Sciatic nerve (tissue), 2 donors: ENCODE results near the gene RET. TPM values are rescaled to one million over a fixed set of nuclear protein-coding genes. Genes with fewer than 3 reads are reported as not detected.
"Not testable (repeated sequence)": the region's sequence is repeated elsewhere in the genome, so short reads cannot be mapped to it uniquely, and the experiment has no call there.

ENCODE experiments used
- ATAC-seq: fragments of 200-7000 bp; cut with Tn5 transposase; one replicate; pipeline ENCODE4 v1.9.1; 2020; ENCODE audit warnings: mild to moderate bottlenecking, moderate library complexity
- DNase-seq: peaks from one replicate; pipeline ENCODE4 v3.0.0-alpha.2; 2020; ENCODE audit warnings: low spot score
- intact Hi-C: fragments of 100-400 bp; cut with DNase I; formaldehyde crosslinking; loops from one replicate; pipeline ENCODE4 v1.14.2; 2022
- total RNA-seq: library from RNA; stranded (reverse); fragmentation: NEBNext Ultra II Directional; extraction: Animal tissue kit (Norgen Biotek cat#: 25700); gene quantifications from one replicate; pipeline ENCODE4 v1.2.1, GENCODE V29; 2021
- donor health status: DM: no; HTN: no; CAD: no.
- donor health status: DM: no; HTN: no; CAD: no.

RET gene
- total RNA-seq, 1 donor from 2014 or later, result 0.80 TPM

DNA sequence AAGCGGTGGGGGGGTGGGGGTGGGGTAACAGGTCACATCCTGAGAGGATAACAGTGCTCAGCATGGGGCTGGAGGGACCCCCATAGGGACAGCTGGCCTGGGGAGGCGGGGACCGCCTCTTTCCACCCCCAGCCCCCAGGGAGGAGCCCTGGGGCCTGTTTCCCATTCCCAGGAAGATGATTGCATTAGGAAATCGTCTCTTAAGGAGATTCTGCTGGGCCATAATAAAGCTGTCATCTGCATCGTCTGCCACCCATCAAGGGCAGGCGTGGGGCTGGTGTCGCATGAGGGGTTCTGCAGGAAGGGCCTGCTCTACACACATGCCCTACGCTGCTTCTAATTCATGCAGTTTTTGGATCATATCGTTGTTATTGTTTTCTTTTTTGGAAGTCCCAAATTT is 17.2 kb downstream of the RET start:
- ATAC-seq, result no peak
- intact Hi-C loops, result no loop called here
- no peak for DNase-seq

DNA sequence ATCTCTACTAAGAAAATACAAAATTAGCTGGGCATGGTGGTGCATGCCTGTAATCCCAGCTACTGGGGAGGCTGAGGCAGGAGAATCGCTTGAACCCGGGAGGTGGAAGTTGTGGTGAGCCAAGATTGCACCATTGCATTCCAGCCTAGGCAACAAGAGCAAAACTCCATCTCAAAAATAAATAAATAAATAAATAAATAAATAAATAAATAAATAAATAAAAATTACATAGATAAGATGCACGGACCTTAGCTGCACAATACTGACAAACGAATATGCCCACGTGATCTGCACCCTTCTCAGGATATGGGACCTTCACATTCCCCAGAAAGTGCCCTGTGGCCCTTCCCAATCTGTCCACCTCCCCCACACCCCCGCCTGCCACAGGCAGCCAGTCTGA is 22.5 kb downstream of the RET start:
- intact Hi-C loops, DNase-seq, ATAC-seq: not testable (repeated sequence)

DNA sequence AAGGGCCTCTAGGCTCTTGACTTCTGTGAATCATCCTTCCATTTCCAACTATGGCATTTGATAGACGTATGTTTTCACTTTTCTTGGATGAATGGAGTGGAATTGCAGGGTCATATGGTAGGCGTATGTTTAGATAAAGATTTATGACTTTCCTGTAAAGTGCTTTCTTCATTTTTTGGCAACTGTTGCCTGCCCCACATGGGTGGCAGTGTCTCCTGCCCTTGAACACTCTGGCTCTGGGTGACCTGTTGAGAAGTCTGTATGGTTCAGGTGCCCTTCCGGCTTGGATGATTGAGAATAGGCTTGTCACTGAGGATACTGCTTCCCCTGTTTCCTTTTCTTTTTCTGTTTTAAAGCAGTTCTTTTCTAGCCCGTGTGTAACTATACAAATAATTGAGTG is 23.1 kb downstream of the RET start:
- DNase-seq (no peak), ATAC-seq (no peak)
- intact Hi-C loops, result no loop called here

DNA sequence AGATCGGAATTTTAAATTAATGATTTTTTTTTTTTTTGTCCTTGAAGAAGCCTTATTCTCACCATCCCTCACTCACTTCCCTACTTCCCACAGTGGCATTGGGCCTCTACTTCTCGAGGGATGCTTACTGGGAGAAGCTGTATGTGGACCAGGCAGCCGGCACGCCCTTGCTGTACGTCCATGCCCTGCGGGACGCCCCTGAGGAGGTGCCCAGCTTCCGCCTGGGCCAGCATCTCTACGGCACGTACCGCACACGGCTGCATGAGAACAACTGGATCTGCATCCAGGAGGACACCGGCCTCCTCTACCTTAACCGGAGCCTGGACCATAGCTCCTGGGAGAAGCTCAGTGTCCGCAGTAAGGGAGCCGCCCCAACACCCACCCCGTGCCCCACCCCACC is 23.5 kb downstream of the RET start:
- ATAC-seq (no peak), DNase-seq (no peak)
- intact Hi-C loops, result no loop called here

GRCh38 chr10:43102063-43102828 is 25.4 kb downstream of the RET start:
- intact Hi-C loops, result no loop called here

GRCh38 chr10:43105102-43105955 is 28.5 kb downstream of the RET start:
- intact Hi-C loops, result loop anchor here (5.0 kb wide), 1 partner anchor 233 kb away; no protein-coding TSS in a partner anchor
- ATAC-seq (peak; percentile 91), DNase-seq (peak; percentile 84)

More at GRCh38 chr10:43102063-43102828, 25.4 kb downstream of the RET start:
- ATAC-seq (no peak), DNase-seq (no peak)

DNA sequence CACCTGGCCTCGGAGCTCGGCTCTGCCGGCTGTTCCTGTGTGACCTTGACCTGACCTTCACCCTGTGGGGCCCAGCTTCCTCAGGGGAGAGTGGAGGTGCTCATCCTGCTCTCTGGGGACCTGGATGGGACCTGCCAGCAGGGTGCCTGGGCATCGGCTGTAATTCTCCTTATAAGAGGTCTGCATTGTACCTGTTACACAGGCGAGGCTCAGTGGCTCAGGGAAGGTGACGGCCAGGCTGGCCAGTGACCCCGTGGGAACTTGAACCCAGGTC is 29.0 kb downstream of the RET start:
- ATAC-seq, result no peak
- intact Hi-C loops, result loop anchor here (5.0 kb wide), 1 partner anchor 234 kb away; no protein-coding TSS in a partner anchor
- no peak for DNase-seq

DNA sequence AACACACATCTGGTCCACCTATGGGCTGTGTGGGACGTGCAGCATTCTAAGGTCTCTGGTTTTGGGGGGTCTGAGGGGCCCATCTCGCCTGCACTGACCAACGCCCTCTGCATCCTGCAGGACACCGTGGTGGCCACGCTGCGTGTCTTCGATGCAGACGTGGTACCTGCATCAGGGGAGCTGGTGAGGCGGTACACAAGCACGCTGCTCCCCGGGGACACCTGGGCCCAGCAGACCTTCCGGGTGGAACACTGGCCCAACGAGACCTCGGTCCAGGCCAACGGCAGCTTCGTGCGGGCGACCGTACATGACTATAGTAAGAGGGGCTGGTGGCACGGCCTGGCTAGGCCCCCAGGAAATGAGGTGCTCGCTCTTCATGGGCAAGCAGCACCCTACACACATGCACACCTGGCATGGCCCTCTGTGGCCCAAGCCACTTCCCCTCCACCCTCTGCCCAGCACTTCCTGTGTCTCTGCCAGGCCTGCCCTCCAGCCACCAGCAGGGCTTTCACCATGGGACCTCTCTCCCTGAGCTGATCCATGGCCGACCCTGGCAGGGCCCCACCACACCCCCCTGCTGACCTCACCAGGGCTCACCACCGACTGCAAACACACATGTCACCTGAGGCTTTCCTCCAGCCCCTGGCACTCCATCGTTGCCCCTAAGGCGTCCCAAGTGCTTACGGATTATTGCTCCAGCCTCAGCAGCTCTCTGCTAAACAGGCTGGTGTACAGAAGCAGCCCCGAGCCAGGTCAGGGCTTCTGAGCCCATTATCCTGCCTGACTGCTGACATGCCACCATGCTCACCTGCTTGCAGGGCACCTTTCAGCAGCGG is 29.6 kb downstream of the RET start:
- intact Hi-C loops, result loop anchor here (5.0 kb wide), 1 partner anchor 234 kb away; no protein-coding TSS in a partner anchor
- DNase-seq (no peak), ATAC-seq (no peak)

DNA sequence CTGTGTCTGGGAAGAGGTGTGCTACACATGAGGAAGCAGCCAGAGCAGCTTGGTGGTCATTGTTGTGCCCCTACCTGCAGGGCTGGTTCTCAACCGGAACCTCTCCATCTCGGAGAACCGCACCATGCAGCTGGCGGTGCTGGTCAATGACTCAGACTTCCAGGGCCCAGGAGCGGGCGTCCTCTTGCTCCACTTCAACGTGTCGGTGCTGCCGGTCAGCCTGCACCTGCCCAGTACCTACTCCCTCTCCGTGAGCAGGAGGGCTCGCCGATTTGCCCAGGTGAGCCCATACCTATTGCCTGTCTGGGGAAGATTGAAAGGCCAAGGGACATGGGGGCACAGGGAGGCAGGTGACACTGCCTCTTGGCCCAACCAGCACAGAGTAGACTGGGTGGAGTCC is 32.1 kb downstream of the RET start:
- ATAC-seq, result no peak
- intact Hi-C loops, result loop anchor here (5.0 kb wide), 1 partner anchor 237 kb away; no protein-coding TSS in a partner anchor

DNA sequence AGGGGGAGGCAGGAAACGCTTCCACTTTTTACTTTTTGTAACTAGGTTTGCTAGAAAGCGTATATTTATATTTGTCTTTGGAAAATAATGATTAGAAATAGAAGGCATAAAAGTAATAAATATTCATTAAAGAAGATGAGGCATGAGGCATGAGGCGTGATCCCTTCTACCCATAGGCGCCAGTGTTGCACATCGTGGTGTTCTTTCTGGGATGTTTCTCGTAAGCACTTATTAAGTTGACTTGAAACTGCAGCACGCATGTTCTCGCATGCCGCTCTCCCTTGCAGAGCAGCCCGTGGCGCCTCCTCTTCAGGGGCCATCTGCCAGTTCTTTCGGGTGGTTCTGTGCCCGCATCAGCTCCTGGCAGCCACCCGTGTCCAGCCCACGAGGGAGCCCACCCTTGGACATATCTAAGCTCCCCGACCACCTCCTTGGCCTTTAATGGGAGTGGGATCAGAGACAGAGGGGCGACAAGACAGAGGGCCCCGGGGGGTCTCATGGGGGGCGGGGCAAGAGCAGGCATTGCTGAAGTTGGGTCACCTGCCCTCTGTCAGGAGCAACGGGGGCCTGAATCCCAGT is 32.9 kb downstream of the RET start:
- intact Hi-C loops, result loop anchor here (5.0 kb wide), 1 partner anchor 237 kb away; no protein-coding TSS in a partner anchor
- DNase-seq (no peak), ATAC-seq (no peak)

More for the DNA sequence above, 32.1 kb downstream of the RET start:
- no peak for DNase-seq

DNA sequence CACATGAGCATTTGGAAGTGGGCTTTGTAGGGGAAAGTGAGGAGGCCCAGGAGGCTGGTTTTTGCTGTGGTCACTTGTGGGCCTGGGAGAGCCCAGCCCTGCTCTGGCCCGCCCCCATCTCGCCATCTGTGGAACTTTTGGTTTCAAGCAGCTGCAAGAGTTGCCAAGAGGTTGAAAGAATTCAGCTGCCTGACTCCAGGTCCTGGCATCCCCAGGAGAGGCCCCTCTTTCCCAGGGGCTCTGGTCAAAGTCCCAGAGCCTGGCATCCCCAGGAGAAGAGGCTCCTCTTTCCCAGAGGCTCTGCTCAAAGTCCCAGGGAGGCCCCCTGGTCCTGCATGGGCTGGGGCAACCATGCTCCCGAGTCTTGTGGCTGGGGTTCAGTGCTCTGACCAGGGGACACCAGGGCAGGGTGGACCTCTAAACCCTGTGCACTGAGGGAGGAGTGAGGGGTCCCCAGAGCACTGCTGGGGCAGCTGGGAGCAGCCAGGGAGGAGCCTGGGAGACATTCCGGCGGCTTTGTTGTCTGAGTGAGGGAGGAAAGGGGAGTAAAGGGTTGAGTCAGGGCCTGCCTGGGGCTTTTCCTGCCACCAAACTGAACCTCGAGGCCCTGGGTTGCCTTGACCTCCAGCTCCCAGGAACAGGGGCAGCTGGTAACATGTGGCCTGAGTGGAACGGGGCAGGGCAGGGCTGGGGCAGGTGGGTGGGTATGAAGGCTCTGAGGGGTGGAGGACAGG is 33.6 kb downstream of the RET start:
- DNase-seq (no peak), ATAC-seq (no peak)
- intact Hi-C loops, result no loop called here

DNA sequence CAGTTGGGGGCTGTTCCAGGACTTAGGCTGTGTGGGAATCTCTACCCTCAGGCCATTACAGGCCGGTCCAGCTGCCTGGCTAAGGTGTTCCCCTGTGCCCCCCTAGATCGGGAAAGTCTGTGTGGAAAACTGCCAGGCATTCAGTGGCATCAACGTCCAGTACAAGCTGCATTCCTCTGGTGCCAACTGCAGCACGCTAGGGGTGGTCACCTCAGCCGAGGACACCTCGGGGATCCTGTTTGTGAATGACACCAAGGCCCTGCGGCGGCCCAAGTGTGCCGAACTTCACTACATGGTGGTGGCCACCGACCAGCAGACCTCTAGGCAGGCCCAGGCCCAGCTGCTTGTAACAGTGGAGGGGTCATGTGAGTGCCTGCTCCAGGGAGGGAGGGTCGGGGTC is 34.2 kb downstream of the RET start:
- intact Hi-C loops, result no loop called here
- ATAC-seq, result no peak
- no peak for DNase-seq

DNA sequence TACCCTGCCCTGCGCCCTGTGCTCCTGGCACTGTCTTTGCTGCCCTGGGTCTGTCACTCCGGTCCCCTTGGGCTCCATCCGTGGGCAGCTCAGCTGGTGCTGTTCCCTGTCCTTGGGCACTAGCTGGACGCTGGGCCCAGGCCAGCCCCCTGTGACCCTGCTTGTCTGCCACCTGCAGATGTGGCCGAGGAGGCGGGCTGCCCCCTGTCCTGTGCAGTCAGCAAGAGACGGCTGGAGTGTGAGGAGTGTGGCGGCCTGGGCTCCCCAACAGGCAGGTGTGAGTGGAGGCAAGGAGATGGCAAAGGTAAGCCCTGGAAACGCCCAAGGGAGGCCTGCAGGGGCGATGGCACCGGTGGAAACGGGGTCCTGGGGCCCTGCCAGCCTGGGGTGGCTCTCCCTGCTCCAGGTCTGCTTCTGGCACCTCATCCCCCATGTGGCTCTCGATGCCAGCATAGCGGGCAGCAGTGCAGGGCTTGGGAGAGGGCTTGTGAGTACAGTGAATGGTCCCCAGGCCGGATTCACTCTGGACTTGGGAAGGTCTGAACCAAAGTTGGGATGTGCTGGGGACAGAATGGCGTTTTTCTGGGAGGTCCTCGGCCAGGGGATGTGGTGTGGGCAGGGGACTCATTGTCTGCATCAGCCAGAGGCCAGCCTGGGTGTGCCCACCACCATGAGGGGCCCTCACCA is 35.2 kb downstream of the RET start:
- intact Hi-C loops, result no loop called here
- ATAC-seq, result no peak
- no peak for DNase-seq

DNA sequence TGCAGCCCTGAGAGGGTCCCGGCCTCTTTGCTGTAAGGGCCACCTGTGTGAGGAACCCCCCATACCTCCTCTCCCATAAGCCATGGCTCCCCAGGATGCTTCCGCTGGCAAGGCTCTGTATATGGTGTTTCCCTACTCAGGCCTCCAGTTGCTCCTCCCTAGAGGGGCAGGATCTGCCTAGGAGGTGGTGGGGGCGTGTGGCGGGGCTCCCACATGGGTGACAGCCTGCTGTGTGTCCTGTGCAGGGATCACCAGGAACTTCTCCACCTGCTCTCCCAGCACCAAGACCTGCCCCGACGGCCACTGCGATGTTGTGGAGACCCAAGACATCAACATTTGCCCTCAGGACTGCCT is 35.7 kb downstream of the RET start:
- ATAC-seq (no peak), DNase-seq (no peak)
- intact Hi-C loops, result no loop called here

- DNase-seq (no peak), ATAC-seq (no peak)
- intact Hi-C loops, result no loop called here
Measured at GRCh38 chr10:43113201-43114087, 36.6 kb downstream of the RET start.

DNA sequence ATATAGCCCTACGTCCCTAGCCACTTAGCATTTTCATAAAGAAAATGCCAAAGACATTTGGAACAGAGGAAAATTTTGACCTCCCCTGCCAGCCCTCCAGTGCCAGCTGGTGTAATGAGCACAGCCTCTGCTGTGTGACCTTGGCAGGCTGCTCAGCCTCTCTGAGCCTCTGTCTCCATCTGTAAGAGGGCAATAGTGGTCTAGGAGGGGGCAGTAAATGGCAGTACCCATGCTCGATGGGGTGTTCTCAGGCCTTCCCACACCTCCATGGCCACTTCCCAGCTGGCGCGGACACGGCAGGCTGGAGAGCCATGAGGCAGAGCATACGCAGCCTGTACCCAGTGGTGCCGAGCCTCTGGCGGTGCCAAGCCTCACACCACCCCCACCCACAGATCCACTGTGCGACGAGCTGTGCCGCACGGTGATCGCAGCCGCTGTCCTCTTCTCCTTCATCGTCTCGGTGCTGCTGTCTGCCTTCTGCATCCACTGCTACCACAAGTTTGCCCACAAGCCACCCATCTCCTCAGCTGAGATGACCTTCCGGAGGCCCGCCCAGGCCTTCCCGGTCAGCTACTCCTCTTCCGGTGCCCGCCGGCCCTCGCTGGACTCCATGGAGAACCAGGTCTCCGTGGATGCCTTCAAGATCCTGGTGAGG is 37.3 kb downstream of the RET start:
- intact Hi-C loops, result no loop called here
- ATAC-seq (no peak), DNase-seq (no peak)
